Karpas-422 (cell line): ENCODE results near the gene B4GALNT4. TPM values are rescaled to one million over a fixed set of nuclear protein-coding genes. Genes with fewer than 3 reads are reported as not detected.
"Not testable (repeated sequence)": the region's sequence is repeated elsewhere in the genome, so short reads cannot be mapped to it uniquely, and the experiment has no call there.

ENCODE experiments used
- DNase-seq: peaks from one replicate; pipeline ENCODE4 v3.0.0-alpha.2; 2015
- H2AFZ ChIP-seq: fragments of 200-600 bp; sonication (generic); 2 replicates; pipeline ENCODE4 v1.6.1; 2014; ENCODE audit warnings: antibody characterized with exemption, low read length, mixed read lengths
- H3K27ac ChIP-seq: fragments of 200-600 bp; sonication (generic); 2 replicates; pipeline ENCODE4 v1.5.1; 2014; ENCODE audit warnings: mild to moderate bottlenecking, low read length, moderate library complexity
- H3K27me3 ChIP-seq: fragments of 200-600 bp; sonication (generic); 2 replicates; pipeline ENCODE4 v1.6.1; 2014; ENCODE audit warnings: low read length, mixed read lengths
- H3K36me3 ChIP-seq: fragments of 200-600 bp; sonication (generic); 2 replicates; pipeline ENCODE4 v1.6.1; 2014; ENCODE audit warnings: low read length, mixed read lengths; ENCODE audit not compliant: insufficient read depth
- H3K4me1 ChIP-seq: fragments of 200-600 bp; sonication (generic); 2 replicates; pipeline ENCODE4 v1.6.1; 2014; ENCODE audit warnings: mild to moderate bottlenecking, low read length, mixed read lengths
- H3K4me2 ChIP-seq: fragments of 200-600 bp; sonication (generic); 2 replicates; pipeline ENCODE4 v1.6.1; 2014; ENCODE audit warnings: low read length, low read depth, mild to moderate bottlenecking; ENCODE audit not compliant: poor library complexity, severe bottlenecking
- H3K4me3 ChIP-seq: fragments of 200-600 bp; sonication (generic); 2 replicates; pipeline ENCODE4 v1.5.1; 2014; ENCODE audit warnings: mild to moderate bottlenecking, antibody characterized with exemption, low read length, mixed read lengths
- H3K79me2 ChIP-seq: fragments of 200-600 bp; sonication (generic); 2 replicates; pipeline ENCODE4 v1.6.1; 2014; ENCODE audit warnings: mild to moderate bottlenecking, low read length, mixed read lengths
- H3K9ac ChIP-seq: fragments of 200-600 bp; sonication (generic); 2 replicates; pipeline ENCODE4 v1.6.0; 2014; ENCODE audit warnings: low read length
- H3K9me2 ChIP-seq: fragments of 200-600 bp; sonication (generic), shearing (Covaris generic); replicated peaks from 2 replicates; pipeline ENCODE4 v1.6.0; 2014; ENCODE audit warnings: mild to moderate bottlenecking, low read length, moderate library complexity; ENCODE audit not compliant: insufficient read depth
- H3K9me3 ChIP-seq: fragments of 300-700, 200-600 bp; sonication (generic); 2 replicates; pipeline ENCODE4 v1.6.1; 2014; ENCODE audit warnings: low read length, mixed read lengths
- H4K20me1 ChIP-seq: fragments of 200-600 bp; sonication (generic); 2 replicates; pipeline ENCODE4 v1.6.1; 2014; ENCODE audit warnings: mild to moderate bottlenecking, antibody characterized with exemption, low read length, low read depth; ENCODE audit not compliant: insufficient read depth
- total RNA-seq: library from RNA; depleted of rRNA; stranded (reverse); fragments of >200 nt; shearing (Covaris generic); gene quantifications from 2 replicates; pipeline ENCODE4 v1.2.3, GENCODE V29; 2014; ENCODE audit warnings: low replicate concordance

Gene B4GALNT4
- total RNA-seq, 1 experiment from 2014 or later = not detected

GRCh38 chr11:408154-409007 lies 39.1 kb downstream of the B4GALNT4 start:
- no peak overlapping the region for H2AFZ ChIP-seq
- H3K27ac ChIP-seq = no peak overlapping the region
- H3K36me3 ChIP-seq = no peaks in the 10 kb centered on the region
- no peak overlapping the region for H3K9ac ChIP-seq
- H3K9me3 ChIP-seq = no peaks in the 10 kb centered on the region; the same call in 1 of the 2 replicates
- no peaks in the 10 kb centered on the region for H3K79me2 ChIP-seq
- H4K20me1 ChIP-seq = 0 out of 2 replicates have a peak, but pooled peaks cover 3% of the 10 kb centered on the region
- H3K4me3 ChIP-seq = no peak overlapping the region
- H3K4me2 ChIP-seq = no peak overlapping the region
- DNase-seq = no peak
- H3K4me1 ChIP-seq = peaks cover 7% of the 10 kb centered on the region
- H3K27me3 ChIP-seq = no peaks in the 10 kb centered on the region
- no peaks in the 10 kb centered on the region for H3K9me2 ChIP-seq

DNA sequence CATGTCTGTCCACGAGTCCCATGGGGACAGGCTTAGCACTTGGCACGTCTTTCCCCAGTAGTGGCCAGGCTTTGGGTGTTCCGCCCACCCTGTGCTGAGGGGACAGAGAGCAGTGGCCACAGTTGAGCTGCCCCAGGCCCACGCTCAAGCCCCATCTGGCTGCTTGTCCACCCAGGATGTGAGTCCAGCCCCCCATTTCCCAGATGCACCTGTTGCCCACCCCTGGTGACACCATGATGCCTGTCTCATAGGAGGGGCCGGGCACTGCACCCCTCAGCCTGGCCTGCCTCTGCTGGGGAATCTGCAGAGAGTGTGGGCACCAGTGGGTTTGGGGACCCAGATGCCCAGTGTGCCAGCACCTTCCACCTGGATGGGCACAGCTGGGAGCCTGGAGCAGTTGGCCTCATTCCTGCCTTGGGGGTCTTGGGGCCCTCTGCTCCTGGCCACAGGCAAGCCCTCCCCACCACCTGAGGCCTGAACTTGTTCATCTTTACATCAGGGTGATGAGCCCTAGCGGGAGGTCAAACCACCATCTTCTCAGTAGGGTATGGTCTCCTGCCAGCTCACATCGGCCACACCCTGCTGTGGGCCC lies 39.8 kb downstream of the B4GALNT4 start:
- H3K36me3 ChIP-seq = no peaks in the 10 kb centered on the region
- H3K9me3 ChIP-seq = no peaks in the 10 kb centered on the region
- H3K79me2 ChIP-seq = no peaks in the 10 kb centered on the region
- H3K4me1 ChIP-seq = peaks cover 7% of the 10 kb centered on the region
- no peaks in the 10 kb centered on the region for H3K9me2 ChIP-seq
- no peak for DNase-seq
- no peak overlapping the region for H2AFZ ChIP-seq
- 0 out of 2 replicates have a peak, but pooled peaks cover 3% of the 10 kb centered on the region for H4K20me1 ChIP-seq
- no peak overlapping the region for H3K27ac ChIP-seq
- no peak overlapping the region for H3K4me3 ChIP-seq
- H3K4me2 ChIP-seq = no peak overlapping the region
- no peaks in the 10 kb centered on the region for H3K27me3 ChIP-seq
- no peak overlapping the region for H3K9ac ChIP-seq

DNA sequence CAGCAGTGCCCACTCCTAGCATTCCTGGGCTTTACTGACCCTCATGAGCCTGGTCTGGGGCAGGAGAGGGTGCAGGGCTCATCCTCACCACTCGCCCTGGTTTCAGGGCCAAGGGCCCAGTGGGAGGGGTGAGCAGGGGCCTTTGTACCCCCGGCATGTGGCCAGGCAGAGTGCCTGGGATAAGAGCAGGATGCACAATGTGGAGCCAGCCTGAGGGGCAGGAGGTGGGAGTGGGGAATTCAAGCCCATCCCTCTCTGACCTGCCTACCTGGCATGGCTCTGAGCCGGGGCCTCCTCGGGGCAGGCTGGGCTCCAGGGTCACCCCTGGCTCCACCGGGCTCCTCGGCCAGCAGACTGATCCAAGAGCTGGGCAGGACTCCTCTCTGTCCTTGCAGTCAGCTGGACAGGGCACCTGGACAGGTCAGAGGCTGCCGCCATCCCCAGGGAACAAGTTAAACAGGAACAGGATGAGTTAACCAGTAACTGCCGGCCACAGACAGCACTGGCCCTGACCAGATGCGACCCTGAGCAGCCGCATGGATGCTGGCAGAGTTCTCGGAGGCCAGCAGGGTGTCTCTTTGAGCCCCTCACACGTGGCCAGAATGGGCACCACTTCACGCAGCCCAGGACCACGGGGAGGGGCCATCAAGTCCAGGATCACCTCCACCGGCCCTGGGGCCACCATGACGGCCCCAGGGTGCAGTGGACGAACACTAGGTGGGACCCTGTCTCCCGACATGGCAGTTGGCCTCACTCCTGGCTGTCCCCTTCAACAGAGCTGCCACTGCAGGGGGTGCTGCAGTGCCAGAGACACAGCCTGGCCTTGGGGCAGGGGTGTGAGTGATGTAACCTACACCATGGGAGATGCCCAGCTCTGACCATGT lies 40.5 kb downstream of the B4GALNT4 start:
- H2AFZ ChIP-seq = no peak overlapping the region
- H3K4me2 ChIP-seq = no peak overlapping the region
- no peaks in the 10 kb centered on the region for H3K27me3 ChIP-seq
- no peaks in the 10 kb centered on the region for H3K36me3 ChIP-seq
- DNase-seq = no peak
- H3K4me3 ChIP-seq = no peak overlapping the region
- H4K20me1 ChIP-seq = 0 out of 2 replicates have a peak, but pooled peaks cover 3% of the 10 kb centered on the region
- no peaks in the 10 kb centered on the region for H3K79me2 ChIP-seq
- H3K4me1 ChIP-seq = peaks cover 7% of the 10 kb centered on the region
- no peak overlapping the region for H3K9ac ChIP-seq
- H3K9me3 ChIP-seq = no peaks in the 10 kb centered on the region
- no peak overlapping the region for H3K27ac ChIP-seq
- H3K9me2 ChIP-seq = no peaks in the 10 kb centered on the region

GRCh38 chr11:410711-411110 lies 41.4 kb downstream of the B4GALNT4 start:
- H3K9me3 ChIP-seq, H3K9ac ChIP-seq, H3K4me1 ChIP-seq, H3K79me2 ChIP-seq, H3K36me3 ChIP-seq, DNase-seq, H3K9me2 ChIP-seq, H3K27ac ChIP-seq, H3K27me3 ChIP-seq, H2AFZ ChIP-seq, H4K20me1 ChIP-seq, H3K4me2 ChIP-seq, H3K4me3 ChIP-seq: not testable (repeated sequence)

DNA sequence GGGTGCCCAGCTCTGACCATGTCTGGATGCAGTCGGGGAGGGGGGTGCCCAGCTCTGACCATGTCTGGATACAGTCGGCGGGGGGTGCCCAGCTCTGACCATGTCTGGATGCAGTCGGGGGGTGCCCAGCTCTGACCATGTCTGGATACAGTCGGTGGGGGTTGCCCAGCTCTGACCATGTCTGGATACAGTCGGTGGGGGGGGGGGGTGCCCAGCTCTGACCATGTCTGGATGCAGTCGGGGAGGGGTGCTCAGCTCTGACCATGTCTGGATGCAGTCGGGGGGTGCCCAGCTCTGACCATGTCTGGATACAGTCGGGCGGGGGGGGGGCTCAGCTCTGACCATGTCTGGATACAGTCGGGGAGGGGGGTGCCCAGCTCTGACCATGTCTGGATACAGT lies 42.2 kb downstream of the B4GALNT4 start:
- not testable (repeated sequence) for H2AFZ ChIP-seq, H3K4me3 ChIP-seq, H3K9ac ChIP-seq, H3K4me1 ChIP-seq, H3K36me3 ChIP-seq, H3K27me3 ChIP-seq, H4K20me1 ChIP-seq, DNase-seq, H3K79me2 ChIP-seq, H3K27ac ChIP-seq, H3K9me2 ChIP-seq, H3K4me2 ChIP-seq, H3K9me3 ChIP-seq

DNA sequence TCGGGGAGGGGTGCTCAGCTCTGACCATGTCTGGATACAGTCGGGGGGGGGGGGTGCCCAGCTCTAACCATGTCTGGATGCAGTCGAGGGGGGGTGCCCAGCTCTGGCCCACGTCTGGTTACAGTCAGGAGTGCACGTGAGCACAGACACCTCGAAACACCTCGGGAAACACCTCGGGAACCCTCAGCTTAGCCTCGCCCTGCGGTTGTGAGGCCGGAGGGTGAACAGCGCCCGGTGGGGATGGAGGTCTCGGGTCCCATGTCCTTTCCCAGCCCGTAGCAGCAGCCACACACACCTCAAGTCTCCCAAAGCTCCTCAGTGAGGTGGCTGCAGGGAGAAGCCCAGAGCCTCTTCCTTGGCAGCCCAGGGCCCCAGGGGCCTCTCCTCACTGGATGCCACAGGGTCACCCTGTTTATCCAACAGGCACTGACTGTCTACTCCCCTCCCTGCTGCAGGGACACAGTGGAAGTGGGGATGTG lies 43.4 kb downstream of the B4GALNT4 start:
- H3K27ac ChIP-seq = no peak overlapping the region
- no peaks in the 10 kb centered on the region for H3K27me3 ChIP-seq
- no peak overlapping the region for H2AFZ ChIP-seq
- H3K4me2 ChIP-seq = no peak overlapping the region
- no peaks in the 10 kb centered on the region for H3K9me3 ChIP-seq
- no peaks in the 10 kb centered on the region for H3K9me2 ChIP-seq
- no peak overlapping the region for H3K9ac ChIP-seq
- H4K20me1 ChIP-seq = 0 out of 2 replicates have a peak, but pooled peaks cover 3% of the 10 kb centered on the region
- H3K4me1 ChIP-seq = no peaks in the 10 kb centered on the region
- H3K36me3 ChIP-seq = no peaks in the 10 kb centered on the region
- DNase-seq = no peak
- no peak overlapping the region for H3K4me3 ChIP-seq
- no peaks in the 10 kb centered on the region for H3K79me2 ChIP-seq

- 0 out of 2 replicates have a peak, but pooled peaks cover 3% of the 10 kb centered on the region for H4K20me1 ChIP-seq
- H3K4me2 ChIP-seq = no peak overlapping the region
- no peaks in the 10 kb centered on the region for H3K79me2 ChIP-seq
- H3K9me2 ChIP-seq = no peaks in the 10 kb centered on the region
- no peaks in the 10 kb centered on the region for H3K9me3 ChIP-seq
- H3K4me3 ChIP-seq = no peak overlapping the region
- peak; percentile 55 for DNase-seq
- H2AFZ ChIP-seq = no peak overlapping the region
- no peaks in the 10 kb centered on the region for H3K36me3 ChIP-seq
- no peaks in the 10 kb centered on the region for H3K27me3 ChIP-seq
- no peak overlapping the region for H3K27ac ChIP-seq
- no peak overlapping the region for H3K9ac ChIP-seq
- no peaks in the 10 kb centered on the region for H3K4me1 ChIP-seq
Measured at GRCh38 chr11:413120-414081, 44.1 kb downstream of the B4GALNT4 start.
